ENCODE data around the gene DLX1.
"Not testable (repeated sequence)": the region's sequence is repeated elsewhere in the genome, so short reads cannot be mapped to it uniquely, and the experiment has no call there.

DLX1 gene

DNA sequence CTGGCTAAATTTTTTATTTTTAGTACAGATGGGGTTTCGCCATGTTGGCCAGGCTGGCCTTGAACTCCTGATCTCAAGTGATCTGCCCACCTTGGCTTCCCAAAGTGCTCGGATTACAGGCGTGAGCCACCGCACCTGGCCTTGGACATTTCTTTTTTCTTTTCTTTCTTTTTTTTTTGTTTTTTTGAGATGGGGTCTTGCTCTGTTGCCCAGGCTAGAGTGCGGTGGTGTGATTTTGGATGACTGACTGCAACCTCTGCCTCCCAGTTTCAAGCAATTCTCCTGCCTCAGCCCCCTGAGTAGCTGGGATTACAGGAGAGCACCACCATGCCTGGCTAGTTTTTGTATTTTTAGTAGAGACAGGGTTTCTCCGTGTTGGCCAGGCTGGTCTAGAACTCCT lies 28.9 kb downstream of the DLX1 start:
- not testable (repeated sequence) for DNase-seq (ENCODE audit: low read depth, low spot score)

DNA sequence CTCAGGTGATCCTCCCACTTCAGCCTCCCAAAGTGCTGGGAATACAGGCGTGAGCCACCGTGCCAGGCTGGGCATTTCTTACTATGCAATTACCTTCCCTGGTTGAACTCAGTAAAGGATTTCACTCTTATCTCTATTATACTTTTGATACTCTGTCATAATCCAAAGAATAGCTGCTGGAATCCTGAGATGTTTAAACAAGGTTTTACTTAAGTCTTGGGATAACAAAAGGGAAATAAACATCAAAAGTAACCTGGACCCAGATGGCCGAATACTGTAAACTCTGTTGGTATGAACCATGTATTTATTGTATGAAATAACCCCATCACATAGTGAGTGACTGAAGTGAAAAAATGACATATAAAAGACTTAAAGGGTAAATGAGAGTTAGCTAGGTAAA lies 29.3 kb downstream of the DLX1 start:
- DNase-seq (ENCODE audit: low read depth, low spot score), result no peak

DNA sequence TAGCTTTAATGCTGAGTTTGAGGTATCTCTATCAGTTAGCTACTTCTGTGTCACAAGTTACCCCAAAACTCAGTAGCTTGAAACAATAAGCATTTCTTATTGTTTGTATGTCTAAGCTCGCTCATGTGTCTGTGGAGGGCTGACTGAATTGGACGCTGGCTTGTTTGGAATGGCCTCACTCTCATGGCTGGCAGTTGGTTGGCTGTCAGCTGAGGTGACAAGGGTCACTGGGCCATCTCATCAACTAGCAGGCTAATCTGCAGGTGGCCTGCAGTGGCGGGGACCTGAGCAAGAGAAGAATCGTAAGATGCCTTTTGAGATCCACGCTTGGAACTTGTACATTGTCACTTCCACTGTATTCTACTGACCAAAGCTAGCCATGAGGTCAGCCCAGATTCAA lies 30.8 kb downstream of the DLX1 start:
- no peak for DNase-seq (ENCODE audit: low read depth, low spot score)

DNA sequence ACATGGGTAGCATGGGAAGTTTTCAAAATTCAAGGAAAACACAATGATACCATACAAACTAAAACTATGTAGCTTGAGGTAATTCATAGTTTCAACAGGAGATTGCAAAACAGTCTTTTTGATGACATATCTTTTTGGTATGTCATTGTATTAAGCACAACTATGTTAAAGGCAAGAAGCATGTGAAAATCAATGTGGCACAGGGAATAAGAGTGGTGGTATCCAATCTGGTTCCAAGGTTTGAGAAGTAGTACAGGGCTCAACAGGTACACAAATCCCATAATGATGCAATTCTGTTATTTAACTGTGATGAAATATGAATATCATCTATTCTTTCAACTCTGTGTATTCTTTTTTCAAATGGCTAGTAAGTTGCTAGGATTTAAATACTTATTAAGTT lies 33.8 kb downstream of the DLX1 start:
- no peak for DNase-seq (ENCODE audit: low read depth, low spot score)

DNA sequence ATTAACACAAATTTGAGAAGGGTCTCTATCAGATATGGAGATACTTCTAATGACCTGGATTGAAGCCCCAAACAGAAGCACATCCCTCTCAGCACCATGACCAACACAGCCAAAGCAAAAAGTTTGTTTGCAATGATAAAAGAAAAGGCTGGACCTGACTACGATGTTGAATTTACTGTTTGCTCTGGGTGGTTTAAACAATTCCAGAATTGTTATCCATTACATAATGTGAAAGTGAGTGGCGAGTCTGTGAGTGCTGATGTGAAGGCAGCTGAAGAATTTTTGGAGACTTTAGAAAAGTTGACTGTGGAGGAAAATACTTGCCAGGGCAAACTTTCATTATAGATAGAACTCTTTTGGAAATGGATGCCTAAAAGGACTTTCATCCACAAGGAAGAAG lies 34.8 kb downstream of the DLX1 start:
- no peak for DNase-seq (ENCODE audit: low read depth, low spot score)

DNA sequence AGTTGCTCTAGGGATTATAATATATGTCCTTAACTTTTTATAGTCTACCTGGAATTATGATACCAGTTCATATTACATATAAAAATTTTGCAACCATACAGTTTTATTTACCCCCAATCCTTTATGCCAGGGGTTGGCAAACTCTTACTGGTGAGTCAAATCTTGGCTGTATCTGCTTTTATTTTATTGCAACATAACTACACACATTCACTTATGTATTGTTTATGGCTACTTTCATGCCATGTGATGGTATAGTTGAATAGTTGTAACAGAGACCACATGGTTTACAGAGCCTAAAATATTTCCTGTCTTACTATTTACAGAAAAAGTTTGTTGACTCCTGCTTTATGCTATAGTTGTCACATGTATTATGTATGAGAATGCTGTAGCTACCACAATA lies 43.2 kb downstream of the DLX1 start:
- no peak for DNase-seq (ENCODE audit: low read depth, low spot score)

DNA sequence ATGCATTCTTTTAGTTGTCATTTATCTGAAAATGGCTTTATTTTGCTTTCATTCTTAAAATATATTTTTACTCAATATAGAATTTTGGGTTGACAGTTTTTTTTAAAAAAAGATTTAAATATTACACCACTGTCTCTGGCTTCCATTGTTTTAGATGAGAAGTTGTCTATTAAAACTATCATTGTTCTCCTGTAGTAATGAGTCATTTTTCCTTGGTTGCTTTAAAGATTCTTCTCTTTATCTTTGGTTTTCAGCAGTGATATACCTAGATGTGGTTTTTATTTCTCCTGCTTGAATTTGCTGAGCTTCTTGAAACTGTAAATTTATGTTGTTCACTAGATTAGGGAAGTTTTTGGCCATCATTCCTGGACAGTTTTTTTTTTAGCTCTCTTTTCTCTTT lies 44.1 kb downstream of the DLX1 start:
- DNase-seq (ENCODE audit: low read depth, low spot score), result no peak

DNA sequence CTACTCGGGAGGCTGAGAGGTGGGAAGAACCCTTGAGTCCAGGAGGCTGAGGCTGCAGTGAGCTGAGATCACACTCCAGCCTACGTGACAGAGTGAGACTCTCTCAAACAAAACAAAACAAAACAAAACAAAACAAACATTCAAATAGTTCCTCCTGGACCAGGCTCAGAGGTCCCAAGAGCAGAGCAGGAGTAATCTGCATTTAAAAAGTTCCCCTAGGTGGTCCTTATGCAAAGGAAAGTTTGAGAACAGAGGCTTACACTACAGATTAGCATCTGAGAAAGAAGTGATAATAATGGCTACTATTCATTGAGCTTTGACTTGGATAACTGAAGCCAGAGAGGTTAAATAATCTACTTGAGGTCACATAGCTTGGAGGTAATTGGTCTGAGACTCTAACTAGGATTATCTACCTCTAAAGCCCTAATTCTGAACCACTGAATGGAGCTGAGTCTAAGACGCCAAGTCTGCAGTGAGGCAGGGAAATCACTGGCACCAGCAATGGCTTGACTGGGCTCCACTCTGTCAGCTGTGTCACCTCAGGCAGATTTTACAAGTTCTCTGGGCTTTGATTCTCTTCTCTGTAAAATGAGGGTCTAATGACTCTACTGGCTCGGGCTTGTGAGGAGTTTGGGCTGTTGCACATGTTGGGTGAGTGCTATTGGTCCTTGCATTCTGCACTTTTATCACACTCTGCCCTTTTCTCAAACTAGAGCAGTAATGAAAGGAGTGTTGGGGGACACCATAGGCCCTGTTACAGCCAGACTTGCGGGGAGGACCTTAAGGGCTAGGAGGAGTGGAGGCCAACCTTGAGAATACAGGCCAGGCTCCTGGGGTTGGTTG lies 46.6 kb downstream of the DLX1 start:
- peak; percentile 78 for DNase-seq (ENCODE audit: low read depth, low spot score)

DNA sequence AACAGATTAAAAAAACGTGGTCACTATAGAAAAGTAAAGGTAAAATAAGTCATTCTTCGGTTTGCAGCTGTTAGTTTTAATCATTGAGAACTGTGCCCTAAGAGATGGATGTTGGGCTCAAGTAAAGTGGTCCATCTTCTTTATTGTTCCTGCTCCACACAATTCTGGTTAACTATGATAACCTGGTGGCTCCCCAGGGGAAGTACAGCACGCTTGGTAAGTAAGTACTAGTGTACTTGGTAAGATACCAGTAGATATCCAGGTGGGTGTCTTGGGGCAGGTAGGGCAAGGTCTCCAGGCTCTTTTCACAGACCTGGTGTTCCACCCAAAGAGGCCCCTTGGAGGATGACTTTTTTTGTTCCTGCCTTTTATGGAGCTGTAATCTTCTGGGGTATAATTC lies 49.0 kb downstream of the DLX1 start:
- DNase-seq (ENCODE audit: low read depth, low spot score), result no peak

DNA sequence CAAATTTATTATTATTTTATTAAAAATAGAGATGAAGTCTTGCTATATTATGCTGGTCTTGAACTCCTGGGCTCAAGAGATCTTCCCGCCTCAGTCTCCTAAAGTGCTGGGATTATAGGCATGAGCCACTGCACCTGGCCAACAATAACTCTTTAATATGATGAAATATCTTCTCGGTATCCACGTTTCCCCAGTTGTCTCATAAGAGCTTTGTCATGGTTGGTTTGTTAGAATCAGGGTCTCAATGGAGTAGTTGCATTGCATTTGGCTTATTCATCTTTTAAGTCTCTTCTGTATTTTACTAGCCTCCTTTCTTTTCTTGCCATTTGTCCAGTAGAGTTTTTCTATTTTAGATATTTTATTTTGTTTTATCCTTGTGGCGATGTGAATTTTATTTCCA lies 50.1 kb downstream of the DLX1 start:
- DNase-seq (ENCODE audit: low read depth, low spot score), result no peak

DNA sequence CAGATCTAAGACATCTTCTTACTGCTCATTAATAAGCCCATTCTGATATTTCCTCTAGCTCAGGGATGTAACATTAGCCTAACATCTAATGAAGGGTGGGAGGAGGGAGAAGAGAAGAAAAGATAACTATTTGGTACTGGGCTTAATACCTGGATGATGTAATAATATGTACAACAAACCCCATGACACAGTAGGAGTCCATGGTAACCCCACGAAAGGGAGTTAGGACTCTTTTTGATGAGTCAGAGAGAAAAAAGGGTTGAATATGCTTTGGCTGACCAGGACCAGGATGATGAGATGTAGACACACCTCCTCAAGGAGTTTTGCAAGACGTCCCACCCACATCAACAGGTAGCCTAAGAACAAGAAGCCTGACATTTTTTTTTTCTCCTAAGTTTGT lies 51.8 kb downstream of the DLX1 start:
- DNase-seq (ENCODE audit: low read depth, low spot score), result no peak

DNA sequence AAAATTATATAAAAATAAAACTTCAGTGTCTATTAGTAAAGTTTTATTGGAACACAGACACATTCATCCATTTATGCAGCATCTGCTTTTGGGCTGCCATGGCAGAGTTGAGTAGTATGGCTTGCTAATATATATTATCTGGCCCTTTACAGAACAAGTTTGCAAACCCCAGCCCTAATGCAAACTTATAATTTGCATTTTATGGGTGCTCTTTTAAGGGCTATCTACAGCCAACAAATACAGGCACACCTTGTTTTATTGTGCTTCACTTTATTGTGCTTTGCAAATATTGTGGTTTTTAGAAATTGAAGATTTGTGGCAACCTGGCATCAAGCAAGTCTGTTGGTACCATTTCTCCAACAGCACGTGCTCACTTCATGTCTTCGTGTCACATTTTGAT lies 52.6 kb downstream of the DLX1 start:
- DNase-seq (ENCODE audit: low read depth, low spot score), result no peak

DNA sequence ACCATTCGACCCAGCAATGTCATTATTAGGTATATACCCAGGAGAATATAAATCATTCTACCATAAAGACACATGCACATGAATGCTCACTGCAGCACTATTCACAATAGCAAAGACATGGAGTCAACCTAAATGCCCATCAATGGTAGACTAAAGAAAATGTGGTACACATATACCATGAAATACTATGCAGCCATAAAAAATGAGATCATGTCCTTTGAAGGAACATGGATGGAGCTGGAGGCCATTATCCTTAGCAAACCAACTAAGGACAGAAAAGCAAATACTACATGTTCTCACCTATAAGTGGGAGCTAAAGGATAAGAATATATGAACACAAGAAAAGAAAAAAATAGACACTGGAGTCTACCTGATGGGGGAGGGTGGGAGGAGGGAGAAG lies 53.4 kb downstream of the DLX1 start:
- DNase-seq (ENCODE audit: low read depth, low spot score), result not testable (repeated sequence)

Measured in iPS DF 19.7 (cell line).